Kidney epithelial cell (primary cell): ENCODE data around the gene SLC36A1. TPM values are rescaled to one million over a fixed set of nuclear protein-coding genes. Genes with fewer than 3 reads are reported as not detected.

ENCODE experiments used
- DNase-seq: peaks from one replicate; pipeline ENCODE4 v3.0.0-alpha.2; 2010; ENCODE audit warnings: low read depth
- H3K27me3 ChIP-seq: 2 replicates; pipeline ENCODE4 v1.6.0; 2011; ENCODE audit warnings: low read length; ENCODE audit not compliant: control insufficient read depth, insufficient read depth
- H3K36me3 ChIP-seq: 2 replicates; pipeline ENCODE4 v1.5.1; 2011; ENCODE audit warnings: low read length; ENCODE audit not compliant: control insufficient read depth, insufficient read depth
- H3K4me3 ChIP-seq: 2 replicates; pipeline ENCODE4 v1.5.1; 2011; ENCODE audit warnings: low read depth, mild to moderate bottlenecking, control low read depth, low read length
- CTCF ChIP-seq: IDR thresholded peaks from 2 replicates; pipeline ENCODE4 v1.5.1; 2011; ENCODE audit warnings: mild to moderate bottlenecking, moderate library complexity, low read length, control low read depth, inconsistent platforms; ENCODE audit not compliant: insufficient read depth, poor library complexity, severe bottlenecking
- total RNA-seq: library from RNA; depleted of rRNA; stranded (reverse); fragments of >200 nt; gene quantifications from 2 replicates; pipeline ENCODE4 v1.2.3, GENCODE V29; 2015

The SLC36A1 gene
- total RNA-seq, 1 donor from 2014 or later: 13.8 TPM

- Histone ChIP-seq H3K27me3 (no peaks in the 10 kb centered on the region), H3K36me3 (no peaks in the 10 kb centered on the region), H3K4me3 (no peak overlapping the region)
- no peak for TF ChIP-seq CTCF
- no peak for DNase-seq
These were observed 23.9 kb downstream of the SLC36A1 start for GRCh38 chr5:151471276-151471675.

GRCh38 chr5:151474799-151475198 lies 27.4 kb downstream of the SLC36A1 start:
- H3K27me3 ChIP-seq: no peaks in the 10 kb centered on the region
- no peak for TF ChIP-seq CTCF
- no peak overlapping the region for H3K4me3 ChIP-seq
- DNase-seq: no peak
- H3K36me3 ChIP-seq: no peaks in the 10 kb centered on the region

- Histone ChIP-seq H3K36me3 (no peaks in the 10 kb centered on the region), H3K27me3 (no peaks in the 10 kb centered on the region), H3K4me3 (no peak overlapping the region)
- DNase-seq: no peak
- no peak for TF ChIP-seq CTCF
These were observed 28.0 kb downstream of the SLC36A1 start for GRCh38 chr5:151475388-151475787.

GRCh38 chr5:151476016-151476415 lies 28.6 kb downstream of the SLC36A1 start:
- no peak for DNase-seq
- no peak for TF ChIP-seq CTCF
- Histone ChIP-seq H3K36me3 (no peaks in the 10 kb centered on the region), H3K4me3 (no peak overlapping the region), H3K27me3 (no peaks in the 10 kb centered on the region)

GRCh38 chr5:151477101-151477500 lies 29.7 kb downstream of the SLC36A1 start:
- H3K4me3 ChIP-seq: no peak overlapping the region
- no peaks in the 10 kb centered on the region for H3K27me3 ChIP-seq
- no peaks in the 10 kb centered on the region for H3K36me3 ChIP-seq
- no peak for DNase-seq
- TF ChIP-seq CTCF: no peak
